Thymus (tissue), 11 donors: Measurements from ENCODE around the gene DBP. TPM values are rescaled to one million over a fixed set of nuclear protein-coding genes. Genes with fewer than 3 reads are reported as not detected.

Experiments
- DNase-seq, 9 donors: peaks; one replicate each; pipeline ENCODE4 v3.0.0-alpha.2; 2013; ENCODE audit warnings: low spot score in 9 of 9, low read depth in 6 of 9, missing footprints in 1 of 9
- H3K27ac ChIP-seq, 2 donors: one replicate each; pipeline ENCODE4 v1.5.1; 2013; ENCODE audit warnings: control low read depth in 1 of 2, low read depth in 1 of 2, low read length in 1 of 2, mild to moderate bottlenecking in 1 of 2, moderate library complexity in 1 of 2
- H3K27me3 ChIP-seq, 2 donors: one replicate each; pipeline ENCODE4 v1.5.1; 2013; ENCODE audit warnings: low read length in 1 of 2; ENCODE audit not compliant: control insufficient read depth in 2 of 2, insufficient read depth in 1 of 2
- H3K36me3 ChIP-seq, 2 donors: one replicate each; pipeline ENCODE4 v1.5.1; 2013; ENCODE audit warnings: low read length in 1 of 2, mild to moderate bottlenecking in 1 of 2, moderate library complexity in 1 of 2; ENCODE audit not compliant: control insufficient read depth in 2 of 2, insufficient read depth in 2 of 2
- H3K4me1 ChIP-seq, 2 donors: one replicate each; pipeline ENCODE4 v1.5.1; 2013; ENCODE audit warnings: low read length in 2 of 2; ENCODE audit not compliant: control insufficient read depth in 2 of 2, insufficient read depth in 2 of 2
- H3K4me3 ChIP-seq, 2 donors: one replicate each; pipeline ENCODE4 v1.5.1; 2013; ENCODE audit warnings: low read length in 2 of 2, control low read depth in 1 of 2, mild to moderate bottlenecking in 1 of 2
- H3K9me3 ChIP-seq, 2 donors: one replicate each; pipeline ENCODE4 v1.5.1; 2013; ENCODE audit warnings: low read length in 1 of 2, mild to moderate bottlenecking in 1 of 2; ENCODE audit not compliant: control insufficient read depth in 2 of 2, insufficient read depth in 1 of 2
- WGBS: extraction: QIAGEN DNeasy Blood & Tissue Kit; methylation state at CpG from one replicate; pipeline ENCODE4 v1.1.7; 2013; 5-methylcytosine and 5-hydroxymethylcytosine counted together
- polyA plus RNA-seq: library from polyadenylated mRNA; stranded (reverse); fragments of 200-250 nt; gene quantifications from one replicate; pipeline ENCODE4 v1.2.3, GENCODE V29; 2013
- total RNA-seq: library from RNA; stranded (reverse); fragments of 120-200 nt; gene quantifications from one replicate; pipeline ENCODE4 v1.2.4, GENCODE V29; 2013
- donor health status: healthy.

The DBP gene
- total and polyA plus RNA-seq, 2 donors = 15.8 to 21.2 TPM

- 93% methylated on average over 21 of the region's 21 CpGs for WGBS
- Histone ChIP-seq H3K27ac (no peak overlapping the region), H3K9me3 (no peaks in the 10 kb centered on the region), H3K4me3 (no peak overlapping the region), H3K36me3 (no peaks in the 10 kb centered on the region), H3K4me1 (peaks cover 4 to 8% of the 10 kb centered on the region in 2 donors), H3K27me3 (peaks cover 0 to 31% of the 10 kb centered on the region in 2 donors)
- DNase-seq = no peak
Measured at GRCh38 chr19:48670699-48671445, 33.7 kb upstream of the DBP start.

GRCh38 chr19:48669903-48670668 lies 32.9 kb upstream of the DBP start:
- no peaks in the 10 kb centered on the region for H3K36me3 ChIP-seq
- H3K4me3 ChIP-seq = no peak overlapping the region
- no peak for DNase-seq
- peaks cover 0 to 31% of the 10 kb centered on the region in 2 donors for H3K27me3 ChIP-seq
- no peak overlapping the region for H3K27ac ChIP-seq
- H3K9me3 ChIP-seq = no peaks in the 10 kb centered on the region
- 98% methylated on average over 26 of the region's 26 CpGs for WGBS
- peaks cover under 1 to 1% of the 10 kb centered on the region in 2 donors for H3K4me1 ChIP-seq

- DNase-seq = no peak
- H3K27ac ChIP-seq = no peak overlapping the region
- 100% methylated on average over 2 of the region's 2 CpGs for WGBS
- H3K9me3 ChIP-seq = no peaks in the 10 kb centered on the region
- no peaks in the 10 kb centered on the region for H3K4me1 ChIP-seq
- peaks cover 0 to 21% of the 10 kb centered on the region in 2 donors for H3K27me3 ChIP-seq
- H3K4me3 ChIP-seq = no peak overlapping the region
- no peaks in the 10 kb centered on the region for H3K36me3 ChIP-seq
Measured at GRCh38 chr19:48668761-48669160, 31.6 kb upstream of the DBP start.

DNA sequence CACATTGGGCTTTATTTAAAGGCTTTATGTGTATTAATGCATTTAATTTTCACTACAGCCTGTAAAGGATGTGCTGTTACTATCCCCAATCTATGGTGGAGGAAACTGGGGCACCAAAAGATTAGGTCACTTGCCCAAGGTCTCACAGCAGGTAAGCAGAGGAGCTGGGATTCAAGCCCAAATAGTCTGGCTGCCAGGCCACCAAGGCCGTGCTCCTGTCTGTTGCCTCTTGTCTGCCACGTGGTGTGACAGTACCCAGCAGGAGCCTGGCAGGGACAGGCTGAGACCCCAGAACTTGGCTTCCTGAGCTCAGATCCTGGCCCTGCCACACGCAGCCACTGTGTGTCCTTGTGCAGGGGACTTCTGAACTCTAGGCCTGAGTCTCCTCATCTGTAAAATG lies 31.2 kb upstream of the DBP start:
- no peak overlapping the region for H3K27ac ChIP-seq
- WGBS = 98% methylated on average over 3 of the region's 3 CpGs
- no peaks in the 10 kb centered on the region for H3K9me3 ChIP-seq
- no peaks in the 10 kb centered on the region for H3K4me1 ChIP-seq
- no peak for DNase-seq
- peaks cover 0 to 17% of the 10 kb centered on the region in 2 donors for H3K27me3 ChIP-seq
- no peaks in the 10 kb centered on the region for H3K36me3 ChIP-seq
- H3K4me3 ChIP-seq = no peak overlapping the region

- H3K9me3 ChIP-seq = peaks cover 0 to 6% of the 10 kb centered on the region in 2 donors
- peaks cover 6 to 9% of the 10 kb centered on the region in 2 donors for H3K4me1 ChIP-seq
- DNase-seq = no peak
- H3K27me3 ChIP-seq = no peaks in the 10 kb centered on the region
- no peak overlapping the region for H3K4me3 ChIP-seq
- no peaks in the 10 kb centered on the region for H3K36me3 ChIP-seq
- WGBS = 97% methylated on average over 6 of the region's 6 CpGs
- H3K27ac ChIP-seq = no peak overlapping the region
Measured at GRCh38 chr19:48665786-48666185, 28.6 kb upstream of the DBP start.

- Histone ChIP-seq H3K27ac (no peak overlapping the region), H3K36me3 (no peaks in the 10 kb centered on the region), H3K4me3 (no peak overlapping the region), H3K4me1 (peaks cover 9 to 11% of the 10 kb centered on the region in 2 donors), H3K27me3 (no peaks in the 10 kb centered on the region), H3K9me3 (peaks cover 0 to 6% of the 10 kb centered on the region in 2 donors)
- DNase-seq = no peak
- 99% methylated on average over 14 of the region's 14 CpGs for WGBS
Measured at GRCh38 chr19:48664476-48664875, 27.3 kb upstream of the DBP start.

GRCh38 chr19:48663667-48664066 lies 26.5 kb upstream of the DBP start:
- Histone ChIP-seq H3K4me1 (peaks cover 9 to 11% of the 10 kb centered on the region in 2 donors), H3K9me3 (peaks cover 0 to 6% of the 10 kb centered on the region in 2 donors), H3K36me3 (no peaks in the 10 kb centered on the region), H3K27me3 (no peaks in the 10 kb centered on the region), H3K27ac (no peak overlapping the region), H3K4me3 (no peak overlapping the region)
- DNase-seq = no peak
- 98% methylated on average over 4 of the region's 4 CpGs for WGBS

- Histone ChIP-seq H3K36me3 (no peaks in the 10 kb centered on the region), H3K4me1 (peaks cover 9 to 11% of the 10 kb centered on the region in 2 donors), H3K4me3 (no peak overlapping the region), H3K27me3 (peaks cover 0 to 6% of the 10 kb centered on the region in 2 donors), H3K9me3 (peaks cover 0 to 6% of the 10 kb centered on the region in 2 donors), H3K27ac (no peak overlapping the region)
- WGBS = 95% methylated on average over 50 of the region's 50 CpGs
- no peak for DNase-seq
Measured at GRCh38 chr19:48661711-48662090, 24.5 kb upstream of the DBP start.
